ENCODE measurements around the gene ELF4.

- TF ChIP-seq EZH2 (IDR thresholded peaks at IDR 0.05) (no peak), CTCF (IDR thresholded peaks at IDR 0.05) (peak; percentile 63), EZH2phosphoT487 (IDR thresholded peaks at IDR 0.05) (no peak)
These were observed 10.6 kb upstream of the ELF4 start for GRCh38 chrX:130120746-130121504.
